ENCODE results near the gene NR4A1.

NR4A1 gene

DNA sequence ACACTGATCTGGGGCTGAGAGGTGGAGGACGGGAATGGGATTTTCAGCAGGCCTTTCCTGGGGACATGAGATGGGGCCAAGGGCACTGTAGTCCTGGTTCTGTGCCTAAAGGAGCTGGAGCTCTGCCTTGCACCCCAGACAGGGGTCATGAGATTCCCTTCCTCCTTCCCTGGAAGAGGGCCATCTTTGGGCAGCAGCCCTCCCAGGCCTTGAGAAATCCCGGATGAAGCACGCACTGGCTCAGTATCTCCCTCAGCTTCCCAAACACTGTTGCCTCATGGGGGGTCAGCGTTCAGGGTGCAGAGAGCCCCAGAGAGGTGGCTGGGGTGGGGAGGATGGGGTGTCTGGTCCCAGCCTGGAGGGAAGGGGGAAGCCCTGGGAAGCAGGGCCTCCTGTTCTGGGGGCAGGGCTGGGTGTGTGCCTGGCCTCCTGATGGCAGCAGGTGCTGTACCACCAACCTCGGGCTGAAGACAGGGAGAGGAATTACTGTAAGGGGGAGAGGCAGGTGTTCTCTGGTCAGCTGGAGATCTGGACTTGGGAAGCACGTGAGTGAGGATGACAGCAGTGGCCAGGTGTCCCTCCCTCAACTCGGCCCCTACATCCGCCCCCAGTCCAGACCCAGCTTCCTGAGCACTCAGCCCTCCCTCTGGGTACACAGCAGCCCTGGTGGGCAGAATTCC, 8.4 kb upstream of the NR4A1 start:
- DNase-seq: peak in 2 of 3 experiments; percentile 48 to 84

DNA sequence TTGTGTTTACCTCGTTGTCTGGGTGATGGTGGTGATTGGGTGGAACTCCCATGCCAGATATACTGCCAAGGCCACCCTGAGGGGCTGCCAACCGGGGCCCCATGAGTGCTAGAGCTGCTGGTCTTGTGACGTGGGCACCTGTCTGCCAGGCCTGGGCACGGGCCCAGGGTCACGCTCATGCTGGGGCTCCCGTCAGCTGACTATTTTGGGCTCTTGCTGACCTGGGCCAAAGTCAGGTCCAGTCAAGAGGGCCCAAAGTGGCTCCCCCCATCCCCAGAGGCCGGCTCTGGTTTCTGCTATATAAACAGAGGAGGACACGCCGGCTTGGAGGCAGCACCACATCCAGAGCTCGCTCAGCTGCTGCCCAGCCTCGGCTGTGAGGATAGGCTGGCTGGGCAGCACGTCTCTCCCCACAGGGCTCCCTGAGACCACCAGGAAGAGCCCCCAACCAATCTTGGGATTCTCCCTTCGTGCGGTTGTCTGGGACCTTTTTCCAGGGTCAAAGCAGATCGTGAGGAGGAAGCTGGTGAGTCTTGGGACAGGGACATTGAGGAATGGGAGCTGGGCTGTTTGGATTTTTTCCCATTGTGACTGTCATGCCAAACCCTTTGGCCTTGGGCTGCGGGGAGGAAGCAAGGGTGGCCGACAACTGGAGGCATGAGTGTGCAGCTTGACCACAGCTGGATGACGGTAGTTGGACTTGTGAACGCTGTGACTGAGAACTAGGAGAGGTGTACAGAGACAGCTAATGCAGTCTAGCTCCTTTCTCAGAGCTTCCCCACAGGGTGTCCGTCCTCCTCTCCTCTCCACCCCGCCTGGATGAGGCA, 7.6 kb upstream of the NR4A1 start:
- no peak for DNase-seq

DNA sequence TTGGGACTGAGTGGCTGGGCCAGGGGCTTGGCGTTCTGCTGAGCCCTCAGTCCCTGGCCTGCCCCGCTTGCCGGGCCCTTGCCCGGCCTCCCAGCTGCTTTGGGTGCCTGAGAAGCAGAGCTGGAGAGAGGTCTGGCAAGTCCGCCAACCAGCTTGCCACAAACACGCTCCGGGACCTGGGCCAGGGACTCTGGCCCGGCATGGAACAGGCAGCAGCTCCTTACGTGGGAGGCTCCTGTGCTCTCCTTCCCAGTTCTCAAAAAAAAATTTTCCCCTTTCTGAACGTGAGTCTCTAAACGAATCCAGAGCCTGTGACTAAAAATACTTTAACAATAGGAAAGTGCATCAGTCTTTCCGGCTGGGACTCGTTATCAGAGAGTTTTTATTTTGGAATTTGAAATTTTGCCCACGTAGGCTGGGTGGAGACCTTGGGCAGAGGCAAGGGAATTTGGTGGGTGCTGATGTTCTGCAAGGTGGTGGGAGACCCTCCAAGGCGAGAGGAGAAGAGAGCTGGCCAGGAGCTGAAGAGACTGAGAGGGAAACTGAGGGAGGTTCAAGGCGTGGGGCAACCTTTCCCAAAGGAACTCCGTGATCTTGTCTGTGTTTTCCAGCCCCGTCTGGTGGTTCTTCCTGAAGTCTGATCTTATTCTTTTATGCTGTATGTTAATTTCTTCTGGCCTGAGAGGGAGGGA, 6.8 kb upstream of the NR4A1 start:
- DNase-seq: no peak

DNA sequence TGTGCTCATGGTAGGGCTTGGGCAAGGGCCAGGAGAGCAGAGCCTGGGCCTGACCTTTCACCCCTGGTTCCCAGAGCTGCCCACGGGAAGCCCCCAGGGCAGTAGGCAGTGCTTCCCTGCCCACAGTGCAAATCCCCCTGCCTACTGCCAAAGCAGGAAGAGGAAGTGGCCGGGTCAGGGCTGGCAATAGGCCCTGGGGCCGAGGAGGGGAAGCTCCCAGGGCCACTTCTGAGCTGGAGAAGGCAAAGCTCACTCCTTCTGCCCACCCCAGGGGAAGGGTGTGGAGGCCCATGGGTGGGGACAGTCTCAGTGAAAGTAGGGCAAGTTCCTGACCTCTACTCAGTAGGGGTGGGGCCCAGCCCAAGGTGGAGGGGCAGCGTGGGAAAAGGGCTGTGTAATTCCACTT, 5.4 kb upstream of the NR4A1 start:
- no peak for DNase-seq

DNA sequence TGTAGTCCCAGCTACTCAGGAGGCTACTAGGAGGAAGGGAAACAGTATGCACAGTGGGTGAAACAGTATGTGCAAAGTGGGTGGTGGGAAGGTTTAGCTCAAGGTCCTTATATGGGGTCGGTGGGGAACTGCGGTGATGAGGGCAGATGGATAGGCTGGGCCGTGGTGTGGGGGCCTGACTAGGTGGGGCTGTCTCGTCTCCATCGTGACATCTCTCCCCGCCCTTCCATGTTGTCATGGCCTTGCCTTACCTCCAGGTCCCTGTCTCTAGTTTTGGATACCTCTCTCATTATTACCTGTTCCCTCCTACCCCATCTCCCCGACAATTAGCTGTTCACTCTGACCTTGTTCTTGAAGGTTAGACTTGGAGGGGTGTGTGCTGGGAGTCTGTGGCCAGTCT, 4.4 kb upstream of the NR4A1 start:
- no peak for DNase-seq

DNA sequence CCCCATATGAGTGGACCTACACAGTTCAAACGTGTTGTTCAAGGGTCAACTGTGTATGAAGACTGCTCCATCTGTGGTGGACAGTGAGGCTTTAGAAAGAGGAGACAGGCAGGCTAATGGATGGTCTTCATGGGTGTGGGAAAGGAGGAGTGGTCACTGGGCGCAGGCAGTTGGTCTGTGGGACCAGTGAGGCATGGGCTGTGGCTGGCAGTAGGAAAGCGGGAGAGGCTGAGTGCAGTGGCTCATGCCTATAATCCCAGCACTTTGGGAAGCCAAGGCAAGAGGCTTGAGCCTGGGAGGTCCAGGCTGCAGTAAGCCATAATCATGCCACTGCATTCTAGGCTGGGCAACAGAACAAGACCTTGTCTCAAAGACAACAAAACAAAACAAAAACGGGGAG, 2.0 kb upstream of the NR4A1 start:
- DNase-seq: no peak

DNA sequence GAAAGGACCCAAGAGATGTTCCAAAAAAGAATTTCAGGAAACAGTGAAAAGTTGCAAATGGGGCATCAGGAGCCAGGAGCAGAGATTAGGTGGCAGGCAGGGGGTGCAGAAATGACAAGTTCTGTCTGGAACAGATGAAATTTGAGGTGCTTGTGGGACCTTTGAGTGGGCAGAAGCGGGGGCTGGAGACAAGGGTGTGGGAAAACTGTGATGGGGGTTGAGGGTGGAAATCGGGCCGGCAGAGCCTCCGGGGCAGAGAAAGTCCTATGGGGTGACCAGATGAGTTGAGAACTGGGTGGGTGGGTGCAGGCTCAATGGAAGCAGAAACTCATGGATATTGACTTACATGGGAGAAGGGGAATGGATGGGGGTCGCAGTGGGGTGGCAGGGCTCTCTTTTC, 1.6 kb upstream of the NR4A1 start:
- DNase-seq: no peak

DNA sequence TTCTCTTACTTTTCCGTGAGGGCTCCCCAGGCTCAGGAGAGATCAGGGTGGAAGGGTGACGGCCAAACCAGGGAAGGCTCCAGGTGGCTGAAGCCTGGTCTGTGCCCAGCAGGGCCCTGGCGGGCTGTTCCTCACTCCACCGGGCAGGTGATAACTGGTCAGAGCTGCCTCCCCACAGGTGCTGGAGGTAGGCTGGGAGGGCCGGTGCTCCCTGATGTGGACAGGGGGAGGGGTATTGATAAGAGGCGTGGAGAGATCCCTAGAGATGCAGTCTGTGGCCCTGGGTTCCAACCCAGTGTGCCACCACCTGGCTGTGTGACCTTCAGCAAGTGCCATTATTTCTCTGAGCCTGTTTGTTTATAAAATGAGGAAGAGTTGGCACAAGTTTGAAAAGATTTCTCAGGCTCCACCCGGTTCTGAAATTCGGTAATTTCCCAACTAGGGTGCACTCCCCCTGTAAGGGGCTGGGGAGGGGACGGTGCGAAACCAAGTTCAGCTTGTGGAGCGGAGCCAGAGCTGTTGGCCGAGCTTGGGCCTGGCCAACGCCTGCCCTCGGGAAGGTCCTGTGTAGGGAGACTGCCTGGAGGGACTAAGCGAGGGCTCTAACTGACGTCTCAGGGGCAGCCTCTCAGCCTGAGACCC, 1.0 kb upstream of the NR4A1 start:
- DNase-seq: peak in 2 of 3 experiments; percentile 54 to 66

DNA sequence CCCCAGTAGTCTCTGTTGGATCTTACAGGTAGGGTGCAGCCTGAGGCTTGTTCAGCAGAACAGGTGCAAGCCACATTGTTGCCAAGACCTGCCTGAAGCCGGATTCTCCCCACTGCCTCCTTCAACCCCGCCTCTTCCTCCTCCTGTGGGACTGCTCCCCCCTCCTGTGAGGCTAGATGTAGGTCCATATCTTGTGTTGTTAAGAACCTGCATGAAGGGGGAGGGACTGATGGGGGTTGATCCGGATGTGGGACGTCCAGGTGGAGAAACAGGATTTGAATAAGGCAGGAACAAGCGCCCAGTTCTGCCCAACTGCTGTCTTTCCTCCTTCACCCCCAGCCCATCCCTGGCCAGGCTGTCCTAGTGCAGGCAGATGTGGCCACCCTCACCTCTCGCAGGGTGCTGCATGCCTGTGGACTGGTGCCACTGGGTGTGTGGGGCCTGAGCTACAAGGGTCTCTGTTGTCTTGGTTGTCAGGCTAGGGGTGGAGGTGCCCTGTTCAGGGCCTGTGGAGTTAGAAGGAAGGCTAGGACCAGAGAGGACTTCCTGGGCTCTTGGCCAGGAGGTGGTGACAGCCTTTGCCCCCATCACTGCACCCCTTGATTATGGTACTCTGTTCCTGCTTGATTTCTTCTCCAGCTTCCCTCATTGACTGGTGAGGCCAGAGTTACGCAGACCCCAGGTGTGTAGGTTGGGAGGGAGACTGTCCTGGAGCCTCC, 1.4 kb downstream of the NR4A1 start:
- DNase-seq: peak; percentile 17 to 52 (median 39)

DNA sequence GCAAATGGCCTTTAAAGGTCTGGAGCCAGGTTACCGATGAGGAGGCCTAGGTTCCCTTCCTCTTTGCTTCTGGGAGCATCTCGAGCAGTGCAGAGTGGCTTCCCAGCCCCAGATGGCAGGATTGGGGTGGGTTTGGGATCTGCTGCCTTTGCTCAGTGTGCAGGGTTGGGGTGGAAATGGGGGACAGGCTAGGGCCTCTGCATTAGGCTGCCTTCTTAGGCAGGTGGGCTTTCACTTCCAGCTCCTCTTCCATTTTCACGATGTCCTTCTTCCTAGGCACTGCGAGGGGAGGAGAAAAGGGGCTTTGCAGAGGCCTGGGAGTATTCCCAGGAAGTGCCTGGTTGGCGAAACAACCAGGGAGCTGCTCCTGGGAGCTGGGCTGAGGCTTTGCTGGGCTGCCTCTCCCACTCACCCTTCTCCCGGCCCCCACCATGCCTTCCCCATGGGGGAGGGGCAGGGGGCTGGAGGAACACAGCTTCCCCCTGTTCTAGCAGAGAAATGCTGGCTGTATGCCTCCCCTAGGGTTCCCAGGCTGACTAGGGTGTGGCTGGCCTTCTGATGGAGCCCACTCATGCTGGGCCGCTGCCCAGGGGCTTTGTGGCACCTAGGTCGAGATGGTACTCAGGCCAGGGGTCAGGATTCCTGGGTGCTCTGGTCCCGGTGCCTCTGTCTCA, 2.4 kb downstream of the NR4A1 start:
- DNase-seq: no peak

DNA sequence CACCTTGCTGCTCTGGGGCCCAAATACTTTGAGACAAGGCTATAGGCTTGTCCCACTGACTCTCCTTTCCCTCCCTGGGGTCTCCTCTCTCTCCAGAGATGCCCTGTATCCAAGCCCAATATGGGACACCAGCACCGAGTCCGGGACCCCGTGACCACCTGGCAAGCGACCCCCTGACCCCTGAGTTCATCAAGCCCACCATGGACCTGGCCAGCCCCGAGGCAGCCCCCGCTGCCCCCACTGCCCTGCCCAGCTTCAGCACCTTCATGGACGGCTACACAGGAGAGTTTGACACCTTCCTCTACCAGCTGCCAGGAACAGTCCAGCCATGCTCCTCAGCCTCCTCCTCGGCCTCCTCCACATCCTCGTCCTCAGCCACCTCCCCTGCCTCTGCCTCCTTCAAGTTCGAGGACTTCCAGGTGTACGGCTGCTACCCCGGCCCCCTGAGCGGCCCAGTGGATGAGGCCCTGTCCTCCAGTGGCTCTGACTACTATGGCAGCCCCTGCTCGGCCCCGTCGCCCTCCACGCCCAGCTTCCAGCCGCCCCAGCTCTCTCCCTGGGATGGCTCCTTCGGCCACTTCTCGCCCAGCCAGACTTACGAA, 3.1 kb downstream of the NR4A1 start:
- DNase-seq: no peak

DNA sequence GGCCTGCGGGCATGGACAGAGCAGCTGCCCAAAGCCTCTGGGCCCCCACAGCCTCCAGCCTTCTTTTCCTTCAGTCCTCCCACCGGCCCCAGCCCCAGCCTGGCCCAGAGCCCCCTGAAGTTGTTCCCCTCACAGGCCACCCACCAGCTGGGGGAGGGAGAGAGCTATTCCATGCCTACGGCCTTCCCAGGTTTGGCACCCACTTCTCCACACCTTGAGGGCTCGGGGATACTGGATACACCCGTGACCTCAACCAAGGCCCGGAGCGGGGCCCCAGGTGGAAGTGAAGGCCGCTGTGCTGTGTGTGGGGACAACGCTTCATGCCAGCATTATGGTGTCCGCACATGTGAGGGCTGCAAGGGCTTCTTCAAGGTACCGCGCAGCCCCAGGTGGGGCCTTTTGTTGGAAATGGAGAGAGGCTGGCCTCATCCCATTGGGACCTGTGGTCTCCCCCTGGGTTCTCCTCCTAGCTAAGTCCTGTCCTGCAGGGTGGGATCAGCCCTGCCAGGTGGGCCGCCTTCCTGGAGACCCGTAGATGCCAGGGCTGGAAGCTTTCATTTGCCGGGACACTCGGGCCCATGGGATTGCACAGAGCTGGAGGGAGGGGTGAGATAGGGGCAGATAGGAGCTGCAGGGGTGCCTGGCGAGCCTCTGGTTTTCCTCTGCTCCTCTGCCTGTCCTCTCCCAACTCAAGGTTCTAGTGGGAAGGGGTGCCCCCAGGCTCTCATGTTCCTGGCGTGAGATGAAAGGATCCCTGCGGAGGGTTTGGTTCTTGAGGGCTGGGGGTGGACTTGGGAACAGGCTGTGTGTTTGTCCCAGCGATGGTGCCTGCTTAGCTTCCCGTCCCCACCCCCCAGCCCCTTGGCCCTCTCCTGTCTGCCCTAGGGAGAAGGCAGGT, 3.8 kb downstream of the NR4A1 start:
- no peak for DNase-seq

DNA sequence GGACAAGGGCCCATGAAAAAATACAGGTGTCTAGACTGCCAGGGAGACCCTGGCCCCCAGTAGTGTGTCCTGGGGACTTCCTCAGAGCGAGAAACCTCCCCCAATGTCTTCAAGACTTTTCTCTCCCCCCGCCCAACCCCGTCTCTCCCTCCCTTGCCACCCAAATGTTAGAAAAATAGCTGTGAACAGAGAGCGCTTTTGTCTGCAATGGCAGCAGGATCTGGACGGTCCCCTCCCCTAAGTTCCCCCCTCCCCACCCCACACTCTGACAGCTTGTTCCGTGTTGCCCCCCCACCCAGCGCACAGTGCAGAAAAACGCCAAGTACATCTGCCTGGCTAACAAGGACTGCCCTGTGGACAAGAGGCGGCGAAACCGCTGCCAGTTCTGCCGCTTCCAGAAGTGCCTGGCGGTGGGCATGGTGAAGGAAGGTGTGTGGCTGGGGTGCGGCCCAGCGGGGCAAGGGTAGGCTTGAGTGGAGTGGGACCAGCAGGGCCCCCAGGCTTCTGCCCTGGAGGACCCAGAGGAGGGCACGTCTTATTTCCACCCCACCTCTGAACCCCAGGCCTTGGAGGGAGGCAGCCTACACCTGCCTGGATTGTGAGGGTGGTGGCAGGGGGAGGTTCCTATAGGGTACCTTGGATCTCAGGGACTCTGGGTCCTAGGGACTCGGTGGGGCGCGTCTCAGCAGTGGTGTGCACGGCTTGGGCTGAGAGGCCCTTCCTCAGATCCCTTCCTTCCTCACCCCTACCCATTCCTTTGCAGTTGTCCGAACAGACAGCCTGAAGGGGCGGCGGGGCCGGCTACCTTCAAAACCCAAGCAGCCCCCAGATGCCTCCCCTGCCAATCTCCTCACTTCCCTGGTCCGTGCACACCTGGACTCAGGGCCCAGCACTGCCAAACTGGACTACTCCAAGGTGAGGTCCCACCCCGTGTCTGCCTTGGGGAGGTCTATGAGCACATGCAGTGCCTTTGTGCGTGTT, 4.8 kb downstream of the NR4A1 start:
- DNase-seq: no peak

DNA sequence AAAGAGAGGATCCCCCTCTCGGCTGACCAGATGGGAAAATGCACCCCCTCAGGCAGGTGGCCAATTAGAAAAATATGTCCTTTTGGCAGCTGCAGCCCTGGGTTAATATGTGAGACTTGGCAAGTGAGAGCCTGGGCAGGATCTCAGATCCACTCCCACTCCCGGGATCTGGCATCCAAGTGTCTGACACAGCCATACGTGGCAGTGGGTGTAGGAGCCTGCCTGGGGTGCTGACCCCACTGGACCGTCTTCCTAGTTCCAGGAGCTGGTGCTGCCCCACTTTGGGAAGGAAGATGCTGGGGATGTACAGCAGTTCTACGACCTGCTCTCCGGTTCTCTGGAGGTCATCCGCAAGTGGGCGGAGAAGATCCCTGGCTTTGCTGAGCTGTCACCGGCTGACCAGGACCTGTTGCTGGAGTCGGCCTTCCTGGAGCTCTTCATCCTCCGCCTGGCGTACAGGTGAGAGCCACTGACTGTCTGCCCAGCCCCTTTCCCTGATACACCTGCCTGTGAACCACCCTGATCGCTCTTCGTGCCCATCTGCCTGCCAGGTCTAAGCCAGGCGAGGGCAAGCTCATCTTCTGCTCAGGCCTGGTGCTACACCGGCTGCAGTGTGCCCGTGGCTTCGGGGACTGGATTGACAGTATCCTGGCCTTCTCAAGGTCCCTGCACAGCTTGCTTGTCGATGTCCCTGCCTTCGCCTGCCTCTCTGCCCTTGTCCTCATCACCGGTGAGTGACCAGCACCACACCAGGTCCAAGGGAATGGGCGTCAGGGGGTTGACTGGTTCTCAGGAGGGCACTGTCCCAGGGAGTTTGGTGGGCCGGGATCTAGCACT, 5.8 kb downstream of the NR4A1 start:
- DNase-seq: no peak

DNA sequence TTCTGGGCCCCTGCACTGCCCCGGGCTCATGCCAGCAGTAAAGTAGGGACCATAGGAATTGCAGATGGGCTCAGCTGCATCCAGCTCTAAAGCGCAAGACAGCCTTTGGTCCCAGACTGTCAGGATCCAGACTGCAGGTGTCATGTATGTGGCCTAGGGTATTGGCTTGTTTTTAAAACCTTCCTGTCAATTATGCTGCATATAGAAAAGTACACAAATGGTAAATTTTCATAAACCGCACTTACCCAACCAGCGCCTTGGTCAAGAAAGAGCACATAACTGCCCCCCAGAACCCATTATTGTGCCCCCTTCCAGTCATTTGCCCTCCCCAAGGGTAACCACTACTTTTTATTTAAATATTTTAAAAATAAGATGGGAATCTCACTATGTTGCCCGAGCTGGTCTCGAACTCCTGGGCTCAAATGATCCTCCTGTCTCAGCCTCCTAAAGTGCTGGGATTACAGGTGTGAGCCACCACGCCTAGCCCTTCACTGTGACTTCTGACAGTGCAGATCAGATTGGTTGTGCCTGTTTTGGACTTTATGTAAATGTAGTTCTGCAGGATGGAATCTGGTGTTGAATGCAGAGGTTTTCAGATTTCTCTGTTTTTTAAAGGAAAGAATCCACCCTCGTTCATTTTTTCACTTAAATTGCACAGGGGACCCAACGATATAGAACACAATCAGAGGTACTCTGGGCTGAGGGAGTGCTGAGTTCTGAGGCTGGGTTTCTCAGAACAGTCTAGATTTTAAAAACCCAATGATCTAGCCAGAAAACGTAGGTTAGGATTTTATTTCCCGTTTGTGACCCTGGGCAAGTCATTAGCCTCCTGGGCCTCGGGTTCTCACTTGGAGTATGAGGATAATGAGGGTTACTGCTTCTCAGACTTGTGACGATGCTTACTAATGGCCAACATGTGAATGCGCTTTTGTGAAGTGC, 6.7 kb downstream of the NR4A1 start:
- DNase-seq: peak in 1 of 3 experiments; percentile 61

DNA sequence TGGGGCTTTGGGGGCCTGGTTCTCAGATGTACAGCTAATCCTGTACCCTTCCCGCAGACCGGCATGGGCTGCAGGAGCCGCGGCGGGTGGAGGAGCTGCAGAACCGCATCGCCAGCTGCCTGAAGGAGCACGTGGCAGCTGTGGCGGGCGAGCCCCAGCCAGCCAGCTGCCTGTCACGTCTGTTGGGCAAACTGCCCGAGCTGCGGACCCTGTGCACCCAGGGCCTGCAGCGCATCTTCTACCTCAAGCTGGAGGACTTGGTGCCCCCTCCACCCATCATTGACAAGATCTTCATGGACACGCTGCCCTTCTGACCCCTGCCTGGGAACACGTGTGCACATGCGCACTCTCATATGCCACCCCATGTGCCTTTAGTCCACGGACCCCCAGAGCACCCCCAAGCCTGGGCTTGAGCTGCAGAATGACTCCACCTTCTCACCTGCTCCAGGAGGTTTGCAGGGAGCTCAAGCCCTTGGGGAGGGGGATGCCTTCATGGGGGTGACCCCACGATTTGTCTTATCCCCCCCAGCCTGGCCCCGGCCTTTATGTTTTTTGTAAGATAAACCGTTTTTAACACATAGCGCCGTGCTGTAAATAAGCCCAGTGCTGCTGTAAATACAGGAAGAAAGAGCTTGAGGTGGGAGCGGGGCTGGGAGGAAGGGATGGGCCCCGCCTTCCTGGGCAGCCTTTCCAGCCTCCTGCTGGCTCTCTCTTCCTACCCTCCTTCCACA, 7.6 kb downstream of the NR4A1 start:
- DNase-seq: peak in 2 of 3 experiments; percentile 69 to 80

All from NCI-H1417 (cell line).